Endothelial cell (in vitro differentiated cells): ENCODE results near the gene TMED1. TPM values are rescaled to one million over a fixed set of nuclear protein-coding genes. Genes with fewer than 3 reads are reported as not detected.

Experiments
- DNase-seq: peaks from one replicate; pipeline ENCODE4 v3.0.0; 2021; ENCODE audit warnings: low spot score
- H3K27ac Mint-ChIP-seq: one replicate; pipeline ENCODE4 v1.8.0; 2021; ENCODE audit warnings: mixed read lengths, inconsistent platforms; ENCODE audit not compliant: unreplicated experiment
- H3K27me3 Mint-ChIP-seq: one replicate; pipeline ENCODE4 v1.8.0; 2021; ENCODE audit warnings: mild to moderate bottlenecking, moderate library complexity, mixed read lengths, inconsistent platforms; ENCODE audit not compliant: unreplicated experiment
- H3K36me3 Mint-ChIP-seq: one replicate; pipeline ENCODE4 v1.8.0; 2021; ENCODE audit warnings: mild to moderate bottlenecking, low read depth, mixed read lengths, inconsistent platforms; ENCODE audit not compliant: unreplicated experiment
- H3K4me1 Mint-ChIP-seq: one replicate; pipeline ENCODE4 v1.8.0; 2021; ENCODE audit warnings: mild to moderate bottlenecking, mixed read lengths, inconsistent platforms; ENCODE audit not compliant: unreplicated experiment
- H3K4me3 Mint-ChIP-seq: one replicate; pipeline ENCODE4 v1.8.0; 2021; ENCODE audit warnings: mild to moderate bottlenecking, mixed read lengths, inconsistent platforms; ENCODE audit not compliant: unreplicated experiment
- H3K9me3 Mint-ChIP-seq: one replicate; pipeline ENCODE4 v1.8.0; 2021; ENCODE audit warnings: mixed read lengths, inconsistent platforms; ENCODE audit not compliant: unreplicated experiment
- CTCF ChIP-seq: fragments of 200-600 bp; sonication (generic); IDR thresholded peaks from one replicate; pipeline ENCODE4 v1.5.0; 2021; ENCODE audit warnings: antibody characterized with exemption; ENCODE audit not compliant: unreplicated experiment
- total RNA-seq: library from RNA; stranded (reverse); fragmentation: NEBNext Ultra II Directional; extraction: Animal tissue kit (Norgen Biotek cat#: 25700); gene quantifications from one replicate; pipeline ENCODE4 v1.2.1, GENCODE V29; 2021; ENCODE audit not compliant: unreplicated experiment

TMED1 gene
- total RNA-seq, 1 donor from 2014 or later = 22.1 TPM

- no peaks in the 10 kb centered on the region for H3K9me3 Mint-ChIP-seq
- H3K4me3 Mint-ChIP-seq = no peak overlapping the region
- H3K4me1 Mint-ChIP-seq = peaks cover under 1% of the 10 kb centered on the region
- TF ChIP-seq CTCF = no peak
- peaks cover 7% of the 10 kb centered on the region for H3K36me3 Mint-ChIP-seq
- H3K27me3 Mint-ChIP-seq = peaks cover 7% of the 10 kb centered on the region
- no peak for DNase-seq
- H3K27ac Mint-ChIP-seq = no peak overlapping the region
Observed at GRCh38 chr19:10830931-10831779, 4.9 kb downstream of the TMED1 start.

- DNase-seq = no peak
- Mint-ChIP-seq H3K4me3 (no peak overlapping the region), H3K9me3 (no peaks in the 10 kb centered on the region), H3K27me3 (peaks cover 3% of the 10 kb centered on the region), H3K36me3 (peaks cover 11% of the 10 kb centered on the region), H3K27ac (no peak overlapping the region), H3K4me1 (no peaks in the 10 kb centered on the region)
- TF ChIP-seq CTCF = no peak
Observed at GRCh38 chr19:10830370-10830769, 5.6 kb downstream of the TMED1 start.

GRCh38 chr19:10829967-10830366 is 6.0 kb downstream of the TMED1 start:
- Mint-ChIP-seq H3K9me3 (no peaks in the 10 kb centered on the region), H3K27ac (no peak overlapping the region), H3K4me1 (no peaks in the 10 kb centered on the region), H3K36me3 (peaks cover 13% of the 10 kb centered on the region), H3K27me3 (peaks cover 4% of the 10 kb centered on the region), H3K4me3 (no peak overlapping the region)
- TF ChIP-seq CTCF = no peak
- DNase-seq = no peak

GRCh38 chr19:10828981-10829821 is 6.8 kb downstream of the TMED1 start:
- Mint-ChIP-seq H3K4me3 (no peak overlapping the region), H3K36me3 (peaks cover 15% of the 10 kb centered on the region), H3K27me3 (peaks cover 4% of the 10 kb centered on the region), H3K9me3 (no peaks in the 10 kb centered on the region), H3K4me1 (no peaks in the 10 kb centered on the region), H3K27ac (no peak overlapping the region)
- no peak for TF ChIP-seq CTCF
- no peak for DNase-seq
